Trophoblast cell (in vitro differentiated cells and primary cell): ENCODE results near the gene PTDSS2.

Experiments used
- DNase-seq, 2 donors: peaks; one replicate each; pipeline ENCODE4 v3.0.0-alpha.2; 2016
- H2AFZ ChIP-seq: 2 replicates; pipeline ENCODE4 v1.6.1; 2013; ENCODE audit warnings: low read length, moderate library complexity, mild to moderate bottlenecking; ENCODE audit not compliant: insufficient read depth, poor library complexity
- H2AK5ac ChIP-seq: 2 replicates; pipeline ENCODE4 v1.6.1; 2013; ENCODE audit warnings: mild to moderate bottlenecking, low read length
- H2BK120ac ChIP-seq: 2 replicates; pipeline ENCODE4 v1.6.1; 2013; ENCODE audit warnings: low read length, mild to moderate bottlenecking, moderate library complexity; ENCODE audit not compliant: insufficient read depth, poor library complexity
- H2BK12ac ChIP-seq: 2 replicates; pipeline ENCODE4 v1.6.1; 2013; ENCODE audit warnings: mild to moderate bottlenecking, low read length, moderate library complexity
- H2BK5ac ChIP-seq: 2 replicates; pipeline ENCODE4 v1.6.1; 2013; ENCODE audit warnings: low read length, low read depth, moderate library complexity, mild to moderate bottlenecking; ENCODE audit not compliant: poor library complexity
- H3K14ac ChIP-seq: 2 replicates; pipeline ENCODE4 v1.6.1; 2013; ENCODE audit warnings: mild to moderate bottlenecking, low read length
- H3K18ac ChIP-seq: 2 replicates; pipeline ENCODE4 v1.6.1; 2013; ENCODE audit warnings: mild to moderate bottlenecking, low read length
- H3K23ac ChIP-seq: 2 replicates; pipeline ENCODE4 v1.6.1; 2013; ENCODE audit warnings: low read length
- H3K27ac ChIP-seq: 2 replicates; pipeline ENCODE4 v1.5.1; 2013; ENCODE audit warnings: low read depth, mild to moderate bottlenecking, inconsistent platforms, low read length, moderate library complexity
- H3K27me3 ChIP-seq: 2 replicates; pipeline ENCODE4 v1.6.1; 2013; ENCODE audit warnings: inconsistent platforms, mild to moderate bottlenecking, low read length, moderate library complexity; ENCODE audit not compliant: insufficient read depth
- H3K36me3 ChIP-seq, 2 experiments: 1 replicate in 1 of 2; 2 replicates in 1 of 2; pipeline ENCODE4 v1.6.1; 2013; ENCODE audit warnings: low read length in 2 of 2, mild to moderate bottlenecking in 2 of 2, moderate library complexity in 1 of 2; ENCODE audit not compliant: insufficient read depth in 2 of 2, control insufficient read depth in 1 of 2
- H3K4ac ChIP-seq: 2 replicates; pipeline ENCODE4 v1.6.1; 2013; ENCODE audit warnings: low read depth, mild to moderate bottlenecking, low read length, moderate library complexity
- H3K4me1 ChIP-seq, 2 experiments: 1 replicate in 1 of 2; 2 replicates in 1 of 2; pipeline ENCODE4 v1.6.1; 2013; ENCODE audit warnings: low read length in 2 of 2, mild to moderate bottlenecking in 2 of 2, moderate library complexity in 1 of 2; ENCODE audit not compliant: insufficient read depth in 2 of 2, control insufficient read depth in 1 of 2
- H3K4me2 ChIP-seq: 2 replicates; pipeline ENCODE4 v1.6.1; 2013; ENCODE audit warnings: inconsistent platforms, mild to moderate bottlenecking, low read length, moderate library complexity
- H3K4me3 ChIP-seq: 2 replicates; pipeline ENCODE4 v1.5.1; 2013; ENCODE audit warnings: mild to moderate bottlenecking, low read depth, low read length, inconsistent platforms
- H3K79me1 ChIP-seq: one replicate; pipeline ENCODE4 v1.6.1; 2013; ENCODE audit warnings: low read length
- H3K79me2 ChIP-seq: 2 replicates; pipeline ENCODE4 v1.6.1; 2013; ENCODE audit warnings: low read length, mild to moderate bottlenecking; ENCODE audit not compliant: control insufficient read depth, insufficient read depth, poor library complexity
- H3K9ac ChIP-seq: 2 replicates; pipeline ENCODE4 v1.6.1; 2013; ENCODE audit warnings: mild to moderate bottlenecking, low read length
- H3K9me3 ChIP-seq: 2 replicates; pipeline ENCODE4 v1.6.1; 2013; ENCODE audit warnings: low read depth, mild to moderate bottlenecking, control low read depth, inconsistent platforms, low read length; ENCODE audit not compliant: insufficient read depth
- H4K12ac ChIP-seq: 2 replicates; pipeline ENCODE4 v1.6.1; 2013; ENCODE audit warnings: low read depth, mild to moderate bottlenecking, low read length, moderate library complexity
- H4K8ac ChIP-seq: 2 replicates; pipeline ENCODE4 v1.6.1; 2013; ENCODE audit warnings: low read depth, mild to moderate bottlenecking, low read length, moderate library complexity
- H4K91ac ChIP-seq: one replicate; pipeline ENCODE4 v1.6.1; 2013; ENCODE audit warnings: low read depth, mild to moderate bottlenecking, low read length, moderate library complexity
- WGBS: extraction: QIAGEN DNeasy Blood & Tissue Kit; methylation state at CpG from one replicate; pipeline ENCODE4 v1.1.7; 2013; ENCODE audit warnings: missing lambda C conversion rate; ENCODE audit not compliant: insufficient read length, insufficient coverage; ENCODE audit errors: extremely low coverage; 5-methylcytosine and 5-hydroxymethylcytosine counted together

The PTDSS2 gene

GRCh38 chr11:528815-529727 lies 79.0 kb downstream of the PTDSS2 start:
- H4K8ac ChIP-seq = no peak overlapping the region
- no peak overlapping the region for H3K27ac ChIP-seq
- H3K79me1 ChIP-seq = no peaks in the 10 kb centered on the region
- H4K91ac ChIP-seq = no peak overlapping the region
- DNase-seq = no peak
- no peak overlapping the region for H3K23ac ChIP-seq
- no peak overlapping the region for H2BK12ac ChIP-seq
- H3K4me3 ChIP-seq = no peak overlapping the region
- no CpG with 5 or more reads among the region's 29 CpGs for WGBS
- no peak overlapping the region for H3K9ac ChIP-seq
- H2BK5ac ChIP-seq = no peak overlapping the region
- H3K9me3 ChIP-seq = peaks cover 1% of the 10 kb centered on the region
- H2AFZ ChIP-seq = no peak overlapping the region
- no peak overlapping the region for H3K4me2 ChIP-seq
- no peak overlapping the region for H2BK120ac ChIP-seq
- H3K36me3 ChIP-seq = peaks cover 31 to 34% of the 10 kb centered on the region in 2 experiments
- H2AK5ac ChIP-seq = no peak overlapping the region
- H3K4me1 ChIP-seq = peaks cover under 1% of the 10 kb centered on the region in 2 experiments
- H3K14ac ChIP-seq = no peak overlapping the region
- no peak overlapping the region for H4K12ac ChIP-seq
- no peak overlapping the region for H3K4ac ChIP-seq
- H3K27me3 ChIP-seq = no peaks in the 10 kb centered on the region
- H3K18ac ChIP-seq = no peak overlapping the region
- H3K79me2 ChIP-seq = no peaks in the 10 kb centered on the region

GRCh38 chr11:529728-530411 lies 79.8 kb downstream of the PTDSS2 start:
- Histone ChIP-seq H3K4me2 (no peak overlapping the region), H3K4ac (no peak overlapping the region), H3K27ac (no peak overlapping the region), H2AK5ac (no peak overlapping the region), H4K91ac (no peak overlapping the region), H3K79me2 (peaks cover 4% of the 10 kb centered on the region), H3K36me3 (peaks cover 31 to 37% of the 10 kb centered on the region in 2 experiments), H3K14ac (no peak overlapping the region), H3K4me1 (peaks cover 5 to 7% of the 10 kb centered on the region in 2 experiments), H3K9ac (no peak overlapping the region), H3K18ac (no peak overlapping the region), H3K79me1 (peaks cover 4% of the 10 kb centered on the region), H4K8ac (no peak overlapping the region), H2BK5ac (no peak overlapping the region), H2BK12ac (no peak overlapping the region), H3K4me3 (no peak overlapping the region), H3K27me3 (no peaks in the 10 kb centered on the region), H2BK120ac (no peak overlapping the region), H2AFZ (no peak overlapping the region), H4K12ac (no peak overlapping the region), H3K23ac (no peak overlapping the region), H3K9me3 (peaks cover 1% of the 10 kb centered on the region)
- WGBS = no CpG with 5 or more reads among the region's 18 CpGs
- DNase-seq = no peak

- Histone ChIP-seq H4K91ac (no peak overlapping the region), H4K8ac (no peak overlapping the region), H3K27me3 (no peaks in the 10 kb centered on the region)
Observed at GRCh38 chr11:530960-531831, 81.1 kb downstream of the PTDSS2 start.

GRCh38 chr11:531919-532526 lies 81.9 kb downstream of the PTDSS2 start:
- H3K79me2 ChIP-seq = peaks cover 6% of the 10 kb centered on the region
- no peak overlapping the region for H2BK5ac ChIP-seq
- H3K27ac ChIP-seq = no peak overlapping the region
- H3K14ac ChIP-seq = no peak overlapping the region
- H2BK12ac ChIP-seq = no peak overlapping the region
- H2BK120ac ChIP-seq = no peak overlapping the region
- peaks cover 14 to 15% of the 10 kb centered on the region in 2 experiments for H3K4me1 ChIP-seq
- no peak overlapping the region for H2AK5ac ChIP-seq
- H3K9ac ChIP-seq = no peak overlapping the region
- no peak overlapping the region for H3K23ac ChIP-seq
- H3K36me3 ChIP-seq = peaks cover 31 to 37% of the 10 kb centered on the region in 2 experiments
- WGBS = no CpG with 5 or more reads among the region's 18 CpGs
- H3K79me1 ChIP-seq = peaks cover 13% of the 10 kb centered on the region
- no peak overlapping the region for H3K4me2 ChIP-seq
- no peak overlapping the region for H3K4me3 ChIP-seq
- peaks cover 3% of the 10 kb centered on the region for H3K9me3 ChIP-seq
- peaks cover 6% of the 10 kb centered on the region for H3K27me3 ChIP-seq
- no peak for DNase-seq
- no peak overlapping the region for H4K91ac ChIP-seq
- no peak overlapping the region for H3K4ac ChIP-seq
- no peak overlapping the region for H2AFZ ChIP-seq
- H4K12ac ChIP-seq = no peak overlapping the region
- H3K18ac ChIP-seq = no peak overlapping the region
- no peak overlapping the region for H4K8ac ChIP-seq

More at GRCh38 chr11:530960-531831, 81.1 kb downstream of the PTDSS2 start:
- no peak overlapping the region for H2BK5ac ChIP-seq
- peaks cover 6% of the 10 kb centered on the region for H3K79me2 ChIP-seq
- H2BK12ac ChIP-seq = no peak overlapping the region
- H3K27ac ChIP-seq = no peak overlapping the region
- peaks cover 10% of the 10 kb centered on the region for H3K79me1 ChIP-seq
- peaks cover 31 to 37% of the 10 kb centered on the region in 2 experiments for H3K36me3 ChIP-seq
- peaks cover 9 to 10% of the 10 kb centered on the region in 2 experiments for H3K4me1 ChIP-seq
- H3K4me2 ChIP-seq = no peak overlapping the region
- DNase-seq = no peak
- no CpG with 5 or more reads among the region's 28 CpGs for WGBS
- H2AK5ac ChIP-seq = no peak overlapping the region
- no peak overlapping the region for H3K9ac ChIP-seq
- H3K14ac ChIP-seq = no peak overlapping the region
- H4K12ac ChIP-seq = no peak overlapping the region
- H2BK120ac ChIP-seq = no peak overlapping the region
- H3K23ac ChIP-seq = no peak overlapping the region
- H3K4ac ChIP-seq = no peak overlapping the region
- peaks cover 1% of the 10 kb centered on the region for H3K9me3 ChIP-seq
- no peak overlapping the region for H2AFZ ChIP-seq
- H3K4me3 ChIP-seq = no peak overlapping the region
- H3K18ac ChIP-seq = no peak overlapping the region
